Thoracic aorta (tissue), 2 donors: Measurements from ENCODE around the gene PPP2R1B. TPM values are rescaled to one million over a fixed set of nuclear protein-coding genes. Genes with fewer than 3 reads are reported as not detected.
A peak's percentile ranks its signal among the peaks of the same experiment; 100 is the strongest.

Experiments
- ATAC-seq: fragments of 150-250 bp; one replicate; pipeline ENCODE4 v1.8.0; 2017; ENCODE audit warnings: low read depth; ENCODE audit not compliant: insufficient number of reproducible peaks, low FRiP score
- DNase-seq: peaks from one replicate; pipeline ENCODE4 v3.0.0-alpha.2; 2020; ENCODE audit warnings: low spot score
- H3K27ac ChIP-seq, 2 donors: fragments of 200-600 bp; sonication (generic); 1 replicate in 1 of 2; 2 replicates in 1 of 2; pipeline ENCODE4 v1.5.1; 2016; ENCODE audit warnings: mild to moderate bottlenecking in 2 of 2, moderate library complexity in 2 of 2
- H3K27me3 ChIP-seq: fragments of 200-600 bp; sonication (generic); replicated peaks from 2 replicates; pipeline ENCODE4 v1.6.0; 2016; ENCODE audit warnings: mild to moderate bottlenecking; ENCODE audit not compliant: insufficient read depth
- H3K36me3 ChIP-seq: fragments of 200-600 bp; sonication (generic); one replicate; pipeline ENCODE4 v1.5.1; 2016
- H3K4me1 ChIP-seq, 2 donors: fragments of 200-600 bp; sonication (generic); 1 replicate in 1 of 2; 2 replicates in 1 of 2; pipeline versions ENCODE4 v1.5.1 to v1.6.0; 2016; ENCODE audit warnings: low read depth in 2 of 2, mild to moderate bottlenecking in 1 of 2; ENCODE audit not compliant: control insufficient read depth in 1 of 2
- H3K4me3 ChIP-seq: fragments of 200-600 bp; sonication (generic); 2 replicates; pipeline ENCODE4 v1.5.1; 2016; ENCODE audit warnings: mild to moderate bottlenecking
- H3K9me3 ChIP-seq: fragments of 200-600 bp; sonication (generic); 2 replicates; pipeline ENCODE4 v1.5.1; 2016
- CTCF ChIP-seq: fragments of 200-600 bp; sonication (generic); IDR thresholded peaks from one replicate; pipeline ENCODE4 v1.5.1; 2019; ENCODE audit warnings: antibody characterized with exemption
- total RNA-seq, 2 donors: library from RNA; depleted of rRNA; stranded (reverse); fragments of >200 nt; gene quantifications; one replicate each; pipeline versions ENCODE4 v1.1.0 to v1.2.3, GENCODE V29; 2016

Gene PPP2R1B
- total RNA-seq, 2 donors from 2014 or later, result 22.5 to 34.5 TPM

GRCh38 chr11:111735262-111736116 is 30.7 kb downstream of the PPP2R1B start:
- Histone ChIP-seq H3K27me3 (no peaks in the 10 kb centered on the region), H3K36me3 (no peaks in the 10 kb centered on the region), H3K4me1 (peaks cover 63 to 87% of the 10 kb centered on the region in 2 donors), H3K4me3 (peak overlapping the region; percentile 64), H3K9me3 (no peaks in the 10 kb centered on the region), H3K27ac (peak overlapping the region; percentile 85 to 95)
- no peak for TF ChIP-seq CTCF
- ATAC-seq, result peak; percentile 70
- DNase-seq, result peak; percentile 62

GRCh38 chr11:111734954-111735261 is 31.3 kb downstream of the PPP2R1B start:
- ATAC-seq (no peak), DNase-seq (no peak)
- Histone ChIP-seq H3K4me3 (peak overlapping the region; percentile 15), H3K9me3 (no peaks in the 10 kb centered on the region), H3K27ac (peak overlapping the region; percentile 85 to 95), H3K36me3 (no peaks in the 10 kb centered on the region), H3K4me1 (peaks cover 68 to 93% of the 10 kb centered on the region in 2 donors), H3K27me3 (no peaks in the 10 kb centered on the region)
- TF ChIP-seq CTCF, result no peak

GRCh38 chr11:111734101-111734953 is 31.9 kb downstream of the PPP2R1B start:
- TF ChIP-seq CTCF, result no peak
- H3K4me1 ChIP-seq, result peaks cover 69 to 99% of the 10 kb centered on the region in 2 donors
- DNase-seq (no peak), ATAC-seq (no peak)
- peak overlapping the region; percentile 15 for H3K4me3 ChIP-seq
- H3K27me3 ChIP-seq, result no peaks in the 10 kb centered on the region
- peak overlapping the region; percentile 85 to 95 for H3K27ac ChIP-seq
- H3K9me3 ChIP-seq, result no peaks in the 10 kb centered on the region
- no peaks in the 10 kb centered on the region for H3K36me3 ChIP-seq

GRCh38 chr11:111733611-111734088 is 32.5 kb downstream of the PPP2R1B start:
- no peak overlapping the region for H3K4me3 ChIP-seq
- peak overlapping the region; percentile 85 to 95 for H3K27ac ChIP-seq
- no peaks in the 10 kb centered on the region for H3K27me3 ChIP-seq
- peaks cover 69 to 94% of the 10 kb centered on the region in 2 donors for H3K4me1 ChIP-seq
- DNase-seq (no peak), ATAC-seq (no peak)
- H3K9me3 ChIP-seq, result no peaks in the 10 kb centered on the region
- H3K36me3 ChIP-seq, result no peaks in the 10 kb centered on the region
- no peak for TF ChIP-seq CTCF

- Histone ChIP-seq H3K27ac (peak overlapping the region; percentile 85 to 95), H3K4me3 (no peak overlapping the region), H3K9me3 (no peaks in the 10 kb centered on the region), H3K4me1 (peaks cover 63 to 87% of the 10 kb centered on the region in 2 donors), H3K36me3 (no peaks in the 10 kb centered on the region), H3K27me3 (no peaks in the 10 kb centered on the region)
- DNase-seq, result no peak
- TF ChIP-seq CTCF, result no peak
- peak; percentile 28 for ATAC-seq
Measured at GRCh38 chr11:111733016-111733415, 33.2 kb downstream of the PPP2R1B start.
